ENCODE data around the gene ERO1A. TPM values are rescaled to one million over a fixed set of nuclear protein-coding genes. Genes with fewer than 3 reads are reported as not detected.

ERO1A gene
- total RNA-seq, 2 experiments from 2014 or later = 87.4 to 90.4 TPM

DNA sequence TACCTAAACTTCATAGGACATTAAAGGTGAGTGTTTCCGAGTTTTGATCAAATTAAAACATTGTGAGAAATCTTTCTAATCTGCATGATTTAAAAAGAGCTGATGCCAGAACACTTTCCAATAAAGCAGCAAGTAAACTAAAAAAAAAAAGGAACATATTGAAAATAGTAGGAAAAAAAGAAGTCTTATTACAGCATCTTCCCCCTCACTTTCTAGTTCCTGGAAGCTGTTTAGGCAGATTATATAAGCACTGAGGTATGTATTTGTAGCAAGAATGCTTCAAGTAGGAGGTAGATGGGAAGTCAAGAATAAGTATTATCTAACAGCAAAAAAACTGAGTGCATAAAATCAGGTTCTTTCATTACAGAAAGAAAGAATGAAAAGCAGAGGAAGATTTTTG, 45.8 kb downstream of the ERO1A start:
- H3K4me1 Mint-ChIP-seq (ENCODE audit: low read depth) = no peaks in the 10 kb centered on the region
- intact Hi-C loops (cut with micrococcal nuclease) = no loop called here
- H3K27me3 Mint-ChIP-seq (ENCODE audit: low read depth) = no peaks in the 10 kb centered on the region
- CTCF ChIA-PET = no interaction called here
- peaks cover 25% of the 10 kb centered on the region for H3K36me3 Mint-ChIP-seq (ENCODE audit: low read depth)
- H3K27ac Mint-ChIP-seq = no peak overlapping the region
- H3K9me3 Mint-ChIP-seq = no peaks in the 10 kb centered on the region
- H3K4me3 Mint-ChIP-seq = no peak overlapping the region
- DNase-seq = no peak

- Mint-ChIP-seq H3K27me3 (ENCODE audit: low read depth) (no peaks in the 10 kb centered on the region), H3K36me3 (ENCODE audit: low read depth) (peaks cover 35% of the 10 kb centered on the region)
- intact Hi-C loops (cut with micrococcal nuclease) = no loop called here
Measured at GRCh38 chr14:52641745-52642144, 53.6 kb downstream of the ERO1A start.

DNA sequence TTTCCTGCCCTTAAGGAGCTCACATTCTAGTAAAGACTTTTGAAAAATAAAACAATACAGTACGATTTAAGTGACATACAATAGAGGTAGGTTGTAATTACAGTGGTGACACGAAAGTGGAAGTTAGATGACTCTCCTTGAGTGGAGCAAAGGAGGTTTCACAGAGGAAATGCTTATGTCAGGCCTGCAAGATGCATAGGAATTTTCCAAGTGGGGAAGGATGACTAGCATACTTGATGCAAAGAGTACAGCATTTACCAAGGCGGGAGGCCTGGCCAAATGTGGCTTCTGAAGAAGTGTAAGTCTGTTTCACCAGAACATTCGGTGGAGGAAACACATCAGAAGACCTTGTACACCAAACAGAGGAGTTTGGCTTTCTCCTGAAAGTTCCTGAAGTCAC, 55.2 kb downstream of the ERO1A start:
- CTCF ChIA-PET = interaction anchor here (0.5 kb wide), 1 partner anchor 44 kb away, joined by 3 read pairs; no protein-coding TSS in a partner anchor
- no peak overlapping the region for H3K4me3 Mint-ChIP-seq
- intact Hi-C loops (cut with micrococcal nuclease) = no loop called here
- no peak overlapping the region for H3K27ac Mint-ChIP-seq
- H3K4me1 Mint-ChIP-seq (ENCODE audit: low read depth) = peaks cover 11% of the 10 kb centered on the region
- H3K27me3 Mint-ChIP-seq (ENCODE audit: low read depth) = no peaks in the 10 kb centered on the region
- H3K9me3 Mint-ChIP-seq = peaks cover 5% of the 10 kb centered on the region
- peak; percentile 8 for DNase-seq
- peaks cover 26% of the 10 kb centered on the region for H3K36me3 Mint-ChIP-seq (ENCODE audit: low read depth)

More at GRCh38 chr14:52641745-52642144, 53.6 kb downstream of the ERO1A start:
- H3K9me3 Mint-ChIP-seq = peaks cover 5% of the 10 kb centered on the region
- H3K4me3 Mint-ChIP-seq = no peak overlapping the region
- DNase-seq = no peak
- no peak overlapping the region for H3K27ac Mint-ChIP-seq
- CTCF ChIA-PET = interaction anchor here (1.1 kb wide), 1 partner anchor 75 kb away, joined by 5 read pairs; no protein-coding TSS in a partner anchor
- peaks cover 11% of the 10 kb centered on the region for H3K4me1 Mint-ChIP-seq (ENCODE audit: low read depth)

DNA sequence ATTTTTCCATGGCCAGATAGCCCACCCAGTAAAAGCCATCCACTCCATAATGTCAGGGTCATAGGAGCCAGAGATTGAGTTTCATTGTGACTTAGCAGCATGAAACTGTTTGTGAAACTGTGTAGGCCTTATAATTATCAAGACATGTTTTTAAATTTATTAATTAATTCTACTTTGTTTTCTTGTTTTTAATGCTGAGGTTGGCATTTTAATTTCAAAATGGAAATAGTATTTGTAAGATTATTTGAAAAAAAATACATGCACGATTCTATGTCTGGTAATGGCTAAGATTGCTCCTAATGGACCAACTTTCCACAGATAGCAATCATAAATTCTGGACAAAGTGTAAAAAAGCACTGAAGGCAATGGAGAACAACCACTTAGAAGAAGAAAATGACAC, 75.7 kb downstream of the ERO1A start:
- intact Hi-C loops (cut with micrococcal nuclease) = no loop called here
- CTCF ChIA-PET = no interaction called here
- Mint-ChIP-seq H3K9me3 (no peaks in the 10 kb centered on the region), H3K36me3 (ENCODE audit: low read depth) (no peaks in the 10 kb centered on the region), H3K4me1 (ENCODE audit: low read depth) (no peaks in the 10 kb centered on the region), H3K27ac (no peak overlapping the region), H3K27me3 (ENCODE audit: low read depth) (no peaks in the 10 kb centered on the region), H3K4me3 (no peak overlapping the region)
- DNase-seq = no peak

DNA sequence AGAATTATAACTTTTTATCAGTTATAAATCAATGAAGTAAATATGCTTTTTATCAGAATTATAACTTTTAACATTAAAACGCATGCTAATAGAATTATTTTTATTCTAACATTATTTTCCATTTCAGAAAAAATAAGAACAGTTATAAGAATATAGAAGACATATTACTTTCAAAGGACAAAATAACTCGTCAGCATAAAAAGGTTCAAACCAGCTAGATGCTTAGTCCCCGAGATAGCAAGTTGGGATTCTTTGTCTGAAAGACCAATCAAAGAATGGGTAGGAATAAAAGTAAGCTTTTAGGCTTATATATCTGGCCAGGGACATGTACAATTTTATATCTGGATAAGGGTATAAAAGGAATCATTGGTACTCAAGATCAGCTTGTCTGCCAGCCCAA, 76.8 kb downstream of the ERO1A start:
- Mint-ChIP-seq H3K36me3 (ENCODE audit: low read depth) (no peaks in the 10 kb centered on the region), H3K27me3 (ENCODE audit: low read depth) (no peaks in the 10 kb centered on the region), H3K4me3 (no peak overlapping the region), H3K9me3 (no peaks in the 10 kb centered on the region), H3K27ac (no peak overlapping the region), H3K4me1 (ENCODE audit: low read depth) (no peaks in the 10 kb centered on the region)
- no peak for DNase-seq
- intact Hi-C loops (cut with micrococcal nuclease) = no loop called here
- CTCF ChIA-PET = no interaction called here

DNA sequence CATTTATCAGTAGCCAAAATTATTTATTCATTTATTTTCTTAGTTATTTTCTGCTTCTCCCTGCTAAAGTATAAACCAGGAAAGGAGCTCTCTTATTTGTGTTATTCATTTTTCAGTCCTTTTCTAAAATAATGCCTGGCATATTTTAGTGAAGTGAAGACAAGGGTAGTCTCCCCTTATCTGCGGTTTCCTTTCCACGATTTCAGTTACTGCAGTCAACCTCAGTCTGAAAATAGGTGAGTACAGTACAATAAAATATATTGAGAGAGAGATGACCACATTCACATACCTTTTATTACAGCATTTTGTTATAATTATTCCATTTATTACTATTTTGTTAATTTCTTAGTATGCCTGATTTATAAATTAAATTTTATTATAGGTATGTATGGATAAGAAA, 85.2 kb downstream of the ERO1A start:
- no peaks in the 10 kb centered on the region for H3K36me3 Mint-ChIP-seq (ENCODE audit: low read depth)
- H3K4me3 Mint-ChIP-seq = no peak overlapping the region
- intact Hi-C loops (cut with micrococcal nuclease) = no loop called here
- H3K27ac Mint-ChIP-seq = no peak overlapping the region
- no peaks in the 10 kb centered on the region for H3K4me1 Mint-ChIP-seq (ENCODE audit: low read depth)
- CTCF ChIA-PET = no interaction called here
- no peaks in the 10 kb centered on the region for H3K27me3 Mint-ChIP-seq (ENCODE audit: low read depth)
- no peak for DNase-seq
- H3K9me3 Mint-ChIP-seq = no peaks in the 10 kb centered on the region

- CTCF ChIA-PET = interaction anchor here (0.7 kb wide), 1 partner anchor 110 kb away, joined by 3 read pairs; no protein-coding TSS in a partner anchor
Measured at GRCh38 chr14:52609445-52610044, 85.8 kb downstream of the ERO1A start.

GRCh38 chr14:52607061-52607460, 88.3 kb downstream of the ERO1A start:
- H3K4me3 Mint-ChIP-seq = no peak overlapping the region
- no peaks in the 10 kb centered on the region for H3K4me1 Mint-ChIP-seq (ENCODE audit: low read depth)
- H3K27me3 Mint-ChIP-seq (ENCODE audit: low read depth) = peaks cover 2% of the 10 kb centered on the region
- intact Hi-C loops (cut with micrococcal nuclease) = no loop called here
- H3K36me3 Mint-ChIP-seq (ENCODE audit: low read depth) = no peaks in the 10 kb centered on the region
- peaks cover 2% of the 10 kb centered on the region for H3K9me3 Mint-ChIP-seq
- no peak for DNase-seq
- CTCF ChIA-PET = no interaction called here
- no peak overlapping the region for H3K27ac Mint-ChIP-seq

More at GRCh38 chr14:52609445-52610044, 85.8 kb downstream of the ERO1A start:
- DNase-seq = no peak
- no peaks in the 10 kb centered on the region for H3K4me1 Mint-ChIP-seq (ENCODE audit: low read depth)
- no peak overlapping the region for H3K27ac Mint-ChIP-seq
- no peak overlapping the region for H3K4me3 Mint-ChIP-seq
- H3K36me3 Mint-ChIP-seq (ENCODE audit: low read depth) = no peaks in the 10 kb centered on the region
- intact Hi-C loops (cut with micrococcal nuclease) = no loop called here
- no peaks in the 10 kb centered on the region for H3K27me3 Mint-ChIP-seq (ENCODE audit: low read depth)
- H3K9me3 Mint-ChIP-seq = peaks cover 2% of the 10 kb centered on the region

- H3K4me3 Mint-ChIP-seq = no peak overlapping the region
- H3K4me1 Mint-ChIP-seq (ENCODE audit: low read depth) = no peaks in the 10 kb centered on the region
- DNase-seq = no peak
- no peak overlapping the region for H3K27ac Mint-ChIP-seq
- intact Hi-C loops (cut with micrococcal nuclease) = no loop called here
- no peaks in the 10 kb centered on the region for H3K36me3 Mint-ChIP-seq (ENCODE audit: low read depth)
- H3K27me3 Mint-ChIP-seq (ENCODE audit: low read depth) = peaks cover 4% of the 10 kb centered on the region
- CTCF ChIA-PET = no interaction called here
- H3K9me3 Mint-ChIP-seq = peaks cover 2% of the 10 kb centered on the region
Measured at GRCh38 chr14:52602131-52602530, 93.2 kb downstream of the ERO1A start.

- H3K4me1 Mint-ChIP-seq (ENCODE audit: low read depth) = no peaks in the 10 kb centered on the region
- H3K36me3 Mint-ChIP-seq (ENCODE audit: low read depth) = no peaks in the 10 kb centered on the region
- peaks cover 4% of the 10 kb centered on the region for H3K27me3 Mint-ChIP-seq (ENCODE audit: low read depth)
- intact Hi-C loops (cut with micrococcal nuclease) = no loop called here
- DNase-seq = no peak
- H3K4me3 Mint-ChIP-seq = no peak overlapping the region
- CTCF ChIA-PET = no interaction called here
- peaks cover 5% of the 10 kb centered on the region for H3K9me3 Mint-ChIP-seq
- H3K27ac Mint-ChIP-seq = no peak overlapping the region
Measured at GRCh38 chr14:52599974-52600373, 95.4 kb downstream of the ERO1A start.

GRCh38 chr14:52598568-52598967, 96.8 kb downstream of the ERO1A start:
- intact Hi-C loops (cut with micrococcal nuclease) = no loop called here
- H3K27me3 Mint-ChIP-seq (ENCODE audit: low read depth) = peaks cover 2% of the 10 kb centered on the region
- H3K27ac Mint-ChIP-seq = no peak overlapping the region
- no peak overlapping the region for H3K4me3 Mint-ChIP-seq
- H3K4me1 Mint-ChIP-seq (ENCODE audit: low read depth) = no peaks in the 10 kb centered on the region
- no peak for DNase-seq
- CTCF ChIA-PET = no interaction called here
- peaks cover 6% of the 10 kb centered on the region for H3K9me3 Mint-ChIP-seq
- no peaks in the 10 kb centered on the region for H3K36me3 Mint-ChIP-seq (ENCODE audit: low read depth)

- Mint-ChIP-seq H3K36me3 (ENCODE audit: low read depth) (no peaks in the 10 kb centered on the region), H3K9me3 (peaks cover 8% of the 10 kb centered on the region), H3K27me3 (ENCODE audit: low read depth) (peaks cover 2% of the 10 kb centered on the region), H3K4me1 (ENCODE audit: low read depth) (no peaks in the 10 kb centered on the region), H3K27ac (no peak overlapping the region), H3K4me3 (no peak overlapping the region)
- CTCF ChIA-PET = no interaction called here
- intact Hi-C loops (cut with micrococcal nuclease) = no loop called here
- DNase-seq = no peak
Measured at GRCh38 chr14:52596861-52597260, 98.5 kb downstream of the ERO1A start.

DNA sequence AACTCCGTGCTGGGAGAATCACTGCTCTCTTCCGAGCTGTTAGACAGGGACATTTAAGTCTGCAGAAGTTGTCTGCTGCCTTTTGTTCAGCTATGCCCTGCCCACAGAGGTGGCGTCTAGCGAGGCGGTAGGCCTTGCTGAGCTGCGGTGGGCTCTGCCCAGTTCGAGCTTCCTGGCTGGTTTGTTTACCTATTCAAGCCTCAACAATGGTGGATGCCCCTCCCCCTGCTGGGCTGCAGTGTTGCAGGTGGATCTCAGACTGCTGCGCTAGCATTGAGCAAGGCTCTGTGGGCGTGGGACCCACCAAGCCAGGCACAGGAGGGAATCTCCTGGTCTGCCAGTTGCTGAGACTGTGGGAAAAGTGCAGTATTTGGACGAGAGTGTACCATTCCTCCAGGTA, 99.0 kb downstream of the ERO1A start:
- no peak for DNase-seq
- intact Hi-C loops (cut with micrococcal nuclease) = no loop called here
- Mint-ChIP-seq H3K9me3 (peaks cover 10% of the 10 kb centered on the region), H3K27me3 (ENCODE audit: low read depth) (peaks cover 2% of the 10 kb centered on the region), H3K4me1 (ENCODE audit: low read depth) (no peaks in the 10 kb centered on the region), H3K4me3 (no peak overlapping the region), H3K36me3 (ENCODE audit: low read depth) (no peaks in the 10 kb centered on the region), H3K27ac (no peak overlapping the region)
- CTCF ChIA-PET = interaction anchor here (0.7 kb wide), 1 partner anchor 43 kb away, joined by 3 read pairs; no protein-coding TSS in a partner anchor

Data from activated naive CD4-positive, alpha-beta T cell treated with anti-CD3 and anti-CD28 coated beads for 36 hours (primary cell).